Mononuclear cell (primary cell): Measurements from ENCODE around the gene CD244. TPM values are rescaled to one million over a fixed set of nuclear protein-coding genes. Genes with fewer than 3 reads are reported as not detected.

Experiments
- H3K27me3 ChIP-seq: 2 replicates; pipeline ENCODE4 v1.6.0; 2011; ENCODE audit warnings: low read length, control low read depth; ENCODE audit not compliant: insufficient read depth
- H3K4me1 ChIP-seq: 2 replicates; pipeline ENCODE4 v1.5.1; 2011; ENCODE audit warnings: mild to moderate bottlenecking, low read length, control low read depth; ENCODE audit not compliant: insufficient read depth
- H3K4me3 ChIP-seq: 2 replicates; pipeline ENCODE4 v1.5.1; 2011; ENCODE audit warnings: mild to moderate bottlenecking, low read length, moderate library complexity
- H3K9me3 ChIP-seq: 2 replicates; pipeline ENCODE4 v1.5.1; 2011; ENCODE audit warnings: low read depth, mild to moderate bottlenecking, control low read depth, low read length
- total RNA-seq: library from RNA; depleted of rRNA; stranded (reverse); fragments of >200 nt; gene quantifications from one replicate; pipeline ENCODE4 v1.2.3, GENCODE V29; 2012

Gene CD244
- total RNA-seq, 1 donor, result 15.5 TPM

DNA sequence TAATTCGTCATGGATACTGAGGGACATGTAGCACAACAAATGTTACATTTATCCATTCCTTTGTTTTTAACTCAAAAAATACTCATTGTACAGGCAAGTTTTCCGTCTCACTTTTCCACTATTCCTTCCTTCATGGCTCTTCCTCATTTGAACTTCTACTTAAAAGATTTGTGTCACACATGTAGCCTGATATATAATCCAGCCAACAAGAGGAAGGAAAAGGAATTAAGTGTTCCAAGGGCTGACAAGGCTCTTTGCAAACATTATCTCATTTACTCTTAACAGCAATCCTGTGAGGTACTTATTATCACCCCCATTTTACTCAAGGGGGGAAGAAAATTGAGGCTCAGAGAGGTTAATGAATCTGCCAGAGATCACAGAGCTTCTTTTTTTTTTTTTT is 22.9 kb downstream of the CD244 start:
- no peaks in the 10 kb centered on the region for H3K9me3 ChIP-seq
- no peaks in the 10 kb centered on the region for H3K27me3 ChIP-seq
- no peak overlapping the region for H3K4me3 ChIP-seq
- peaks cover 86% of the 10 kb centered on the region for H3K4me1 ChIP-seq

DNA sequence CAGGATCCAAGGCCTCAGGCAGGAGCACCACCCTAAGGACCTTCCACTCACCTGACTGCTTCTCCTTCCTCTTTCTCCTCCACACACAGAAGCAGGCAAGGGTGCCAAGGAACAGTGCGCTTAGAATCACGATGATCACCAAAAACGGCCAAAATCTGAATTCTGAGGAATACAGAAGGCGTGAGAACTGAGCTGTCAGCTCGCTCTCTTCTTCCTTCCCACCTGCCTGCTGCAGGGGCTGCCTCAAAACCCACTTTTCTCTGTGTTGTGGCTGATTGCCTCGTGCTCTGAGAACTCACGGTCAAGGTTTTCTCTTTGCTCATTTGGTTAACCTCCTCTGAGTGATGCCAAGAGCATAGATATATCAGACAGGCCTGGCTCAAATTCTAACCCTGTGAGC is 23.8 kb downstream of the CD244 start:
- H3K9me3 ChIP-seq, result no peaks in the 10 kb centered on the region
- peaks cover 81% of the 10 kb centered on the region for H3K4me1 ChIP-seq
- H3K4me3 ChIP-seq, result no peak overlapping the region
- H3K27me3 ChIP-seq, result no peaks in the 10 kb centered on the region

DNA sequence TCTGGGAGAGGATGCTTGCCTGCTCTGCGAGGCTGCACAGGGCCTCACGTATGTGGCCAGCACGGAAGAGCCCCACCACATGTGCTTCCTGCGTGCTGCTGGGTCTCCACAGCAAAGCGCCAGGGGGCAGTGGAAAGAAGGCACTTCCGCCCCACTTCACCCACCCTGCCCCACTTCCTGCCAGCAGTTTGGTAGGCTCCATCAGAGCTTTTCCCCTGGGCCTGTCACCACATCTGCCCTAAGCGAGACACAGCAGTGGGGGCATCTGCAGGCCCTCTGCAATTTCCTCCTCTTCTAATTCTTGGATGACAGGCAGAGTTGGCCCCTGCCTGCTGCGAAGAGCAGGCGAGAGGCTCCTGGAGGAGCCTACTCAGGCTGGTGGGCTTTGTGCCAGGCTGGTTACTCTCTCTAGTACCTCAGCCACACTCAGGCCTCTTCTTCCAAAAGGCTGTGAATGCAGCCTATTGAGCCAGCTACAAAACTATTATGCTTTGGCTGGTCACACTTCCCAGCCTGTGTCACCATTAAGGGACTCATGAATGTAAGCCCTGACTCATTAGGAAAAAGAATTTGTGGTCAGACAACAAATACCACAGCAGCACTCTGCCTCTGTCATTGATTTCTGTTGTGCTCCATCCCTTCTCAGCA is 25.0 kb downstream of the CD244 start:
- Histone ChIP-seq H3K4me3 (no peak overlapping the region), H3K27me3 (no peaks in the 10 kb centered on the region), H3K9me3 (no peaks in the 10 kb centered on the region), H3K4me1 (peaks cover 69% of the 10 kb centered on the region)

DNA sequence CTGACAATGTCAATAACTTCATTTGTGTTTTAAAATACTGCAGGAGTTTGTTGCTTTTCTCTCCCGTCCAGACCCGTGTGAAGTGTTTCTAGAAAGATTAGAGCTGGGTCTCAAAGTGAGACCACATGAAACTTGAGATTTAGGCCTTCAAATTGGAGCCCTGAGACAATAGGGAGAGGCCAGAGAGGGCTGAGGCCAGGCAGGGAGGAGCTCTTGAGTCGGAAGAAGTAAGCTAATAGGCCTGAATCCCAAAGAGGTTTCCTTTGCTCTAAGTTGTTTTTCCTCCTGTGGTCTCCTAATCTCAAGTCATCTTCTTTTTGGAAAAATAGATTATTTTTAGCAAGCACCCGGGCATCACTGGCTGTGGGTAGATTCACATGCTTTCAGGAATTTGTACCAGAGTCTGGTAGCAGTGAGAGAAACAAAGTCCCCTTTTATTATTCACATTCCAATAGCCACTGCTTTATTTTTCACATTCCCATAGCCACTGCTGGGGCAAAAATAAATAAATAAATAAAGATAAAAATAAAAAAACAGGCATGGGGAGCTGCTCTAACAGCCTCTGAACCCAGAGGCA is 25.6 kb downstream of the CD244 start:
- H3K9me3 ChIP-seq, result no peaks in the 10 kb centered on the region
- H3K4me3 ChIP-seq, result no peak overlapping the region
- H3K27me3 ChIP-seq, result no peaks in the 10 kb centered on the region
- H3K4me1 ChIP-seq, result peaks cover 66% of the 10 kb centered on the region

DNA sequence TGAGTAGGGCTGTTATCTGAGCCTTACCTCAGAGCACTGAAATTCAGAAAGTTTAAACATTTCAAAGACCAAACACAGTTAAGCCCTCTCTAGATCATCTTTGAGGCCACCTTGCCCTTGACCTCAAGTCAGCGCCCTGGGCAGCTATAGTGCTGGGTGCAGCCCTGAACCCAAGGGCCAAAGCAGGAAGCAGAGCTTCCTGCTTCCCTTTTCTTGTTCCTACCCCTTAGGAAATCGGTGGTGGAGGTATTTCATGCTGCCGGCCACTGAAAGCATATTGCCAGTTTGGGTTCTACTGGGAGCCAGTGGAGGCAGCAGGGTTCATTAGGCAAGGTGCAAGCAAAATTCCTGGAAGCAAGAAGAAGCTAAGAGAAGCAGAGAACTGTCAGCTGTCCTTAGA is 26.1 kb downstream of the CD244 start:
- no peaks in the 10 kb centered on the region for H3K27me3 ChIP-seq
- H3K4me1 ChIP-seq, result peaks cover 62% of the 10 kb centered on the region
- H3K4me3 ChIP-seq, result no peak overlapping the region
- H3K9me3 ChIP-seq, result no peaks in the 10 kb centered on the region

DNA sequence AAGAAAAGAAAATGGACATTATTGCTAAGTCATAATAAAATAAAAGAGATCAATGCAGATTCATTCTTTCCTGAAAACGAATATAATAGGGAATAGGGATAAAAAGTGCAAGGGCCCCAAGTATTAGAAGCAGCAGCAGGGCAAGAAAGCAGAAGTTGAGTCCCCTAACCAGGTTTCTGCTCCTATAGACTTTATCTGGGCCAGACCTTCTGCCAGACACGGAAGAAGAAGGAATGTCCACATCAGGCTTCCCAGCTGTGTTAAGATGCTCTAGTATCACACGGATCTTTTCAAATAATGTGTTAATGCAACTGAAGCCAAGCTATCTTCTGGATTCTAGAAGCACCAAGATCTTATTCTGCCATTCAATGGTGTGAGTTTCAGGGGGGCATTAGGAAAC is 26.9 kb downstream of the CD244 start:
- Histone ChIP-seq H3K4me1 (peaks cover 59% of the 10 kb centered on the region), H3K9me3 (no peaks in the 10 kb centered on the region), H3K4me3 (no peak overlapping the region), H3K27me3 (no peaks in the 10 kb centered on the region)

DNA sequence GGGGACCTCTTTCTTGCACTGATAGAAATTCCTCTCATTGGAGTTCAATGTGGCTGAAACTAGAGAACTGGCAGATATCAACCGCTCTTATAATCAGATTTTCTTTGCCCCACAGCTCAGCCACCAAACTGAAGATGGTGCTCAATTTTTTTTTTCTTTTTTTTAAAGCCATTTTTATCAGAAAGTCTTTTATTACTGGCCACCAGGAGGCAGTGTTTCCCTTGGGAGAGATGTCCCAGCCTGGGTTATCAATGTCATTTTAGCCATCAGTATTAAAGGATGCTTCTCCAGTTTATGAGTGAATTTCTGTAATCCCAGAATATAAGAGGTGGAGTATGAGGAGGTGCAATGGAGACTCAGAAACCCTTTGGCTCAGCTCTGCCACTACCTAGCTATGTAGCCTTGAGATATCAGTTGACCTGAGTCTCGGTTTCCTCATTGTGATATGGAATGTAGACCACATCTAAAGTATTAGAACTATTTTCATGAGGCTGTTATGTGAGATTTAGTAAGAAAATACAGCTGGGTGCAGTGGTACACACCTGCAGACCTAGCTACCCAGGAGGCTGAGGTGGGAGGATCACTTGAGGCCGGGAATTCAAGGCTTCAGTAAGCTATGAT is 27.6 kb downstream of the CD244 start:
- Histone ChIP-seq H3K4me3 (no peak overlapping the region), H3K27me3 (no peaks in the 10 kb centered on the region), H3K9me3 (no peaks in the 10 kb centered on the region), H3K4me1 (peaks cover 55% of the 10 kb centered on the region)

DNA sequence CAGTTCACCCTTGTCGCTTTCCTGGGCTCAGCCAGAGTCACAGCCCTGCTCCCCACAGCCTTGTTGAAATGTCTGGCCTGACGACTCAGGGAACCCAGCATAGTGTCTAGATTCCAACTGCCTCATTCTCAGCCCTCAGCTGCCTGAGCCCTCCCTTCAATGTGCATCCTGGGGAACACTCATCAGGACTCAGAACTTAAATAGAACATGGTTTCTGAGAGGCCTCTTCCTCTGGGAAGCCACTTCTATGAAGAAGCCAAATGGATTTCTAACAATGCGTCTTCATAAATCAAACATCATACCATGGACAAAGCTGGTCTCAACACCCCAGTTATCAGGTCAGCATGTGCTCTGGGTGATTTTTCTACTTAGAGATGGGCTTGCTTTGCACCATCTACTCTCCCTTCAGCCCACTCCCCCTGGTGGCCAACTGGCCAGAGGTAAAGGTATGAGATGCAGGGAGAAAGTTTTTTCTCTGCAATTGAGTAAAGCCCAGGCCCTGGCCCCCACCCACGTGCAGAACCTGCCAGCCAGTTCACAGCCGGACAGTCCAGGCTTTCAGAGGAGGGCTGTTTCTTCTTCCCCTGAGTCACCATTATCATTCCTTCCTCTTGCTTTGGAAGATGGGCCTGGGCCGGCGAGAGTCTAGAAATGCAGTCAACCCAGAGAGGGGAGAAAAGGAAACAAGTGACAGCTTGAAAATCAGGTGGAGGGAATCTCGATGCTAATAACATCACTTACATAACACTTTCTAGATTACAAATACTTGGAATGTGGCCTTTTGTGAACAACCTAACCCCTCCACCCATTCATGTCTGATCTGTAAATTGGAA is 32.1 kb downstream of the CD244 start:
- H3K9me3 ChIP-seq, result no peaks in the 10 kb centered on the region
- no peak overlapping the region for H3K4me3 ChIP-seq
- peaks cover 11% of the 10 kb centered on the region for H3K4me1 ChIP-seq
- H3K27me3 ChIP-seq, result no peaks in the 10 kb centered on the region

DNA sequence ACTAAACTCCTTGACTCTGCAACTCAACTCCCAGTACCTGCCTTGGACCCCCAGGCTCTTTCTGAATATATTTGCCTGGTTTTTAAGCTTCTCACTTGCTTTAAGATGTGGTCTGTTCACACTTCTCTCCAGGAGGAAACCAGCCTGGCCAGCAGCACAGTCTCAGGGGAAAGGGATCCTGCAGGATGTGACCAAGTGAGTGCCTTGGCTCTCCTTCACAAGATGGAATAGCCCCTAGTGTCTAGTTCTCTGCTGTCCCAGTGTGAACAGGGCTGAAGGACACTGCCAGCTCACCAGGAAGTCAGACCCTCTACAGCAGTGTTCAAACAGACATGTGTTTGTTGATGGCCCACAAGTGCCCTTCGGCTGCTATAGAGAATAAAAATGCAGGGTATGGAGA is 32.9 kb downstream of the CD244 start:
- Histone ChIP-seq H3K9me3 (no peaks in the 10 kb centered on the region), H3K27me3 (no peaks in the 10 kb centered on the region), H3K4me1 (peaks cover 4% of the 10 kb centered on the region)

DNA sequence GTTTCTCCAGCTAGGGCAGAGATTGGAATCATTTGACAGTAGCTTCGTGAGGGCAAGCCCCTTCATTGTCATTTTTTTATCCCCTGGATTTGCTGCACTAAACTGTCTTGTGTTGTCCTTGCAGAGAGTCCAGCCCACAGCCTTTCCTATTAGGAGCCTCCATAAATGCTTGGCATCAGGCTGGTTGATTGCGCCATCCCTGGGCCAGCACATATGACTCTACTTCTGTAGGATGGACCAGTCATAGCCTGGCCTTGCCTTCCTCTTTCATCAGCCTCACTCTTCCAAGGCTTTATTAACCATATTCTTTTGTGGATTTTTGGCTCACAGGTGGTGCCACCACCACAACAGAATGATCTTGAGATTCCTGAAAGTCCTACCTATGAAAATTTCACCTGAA is 35.3 kb downstream of the CD244 start:
- no peaks in the 10 kb centered on the region for H3K4me1 ChIP-seq
- no peaks in the 10 kb centered on the region for H3K9me3 ChIP-seq
- H3K4me3 ChIP-seq, result no peak overlapping the region
- no peaks in the 10 kb centered on the region for H3K27me3 ChIP-seq

More for the DNA sequence above, 32.9 kb downstream of the CD244 start:
- no peak overlapping the region for H3K4me3 ChIP-seq

DNA sequence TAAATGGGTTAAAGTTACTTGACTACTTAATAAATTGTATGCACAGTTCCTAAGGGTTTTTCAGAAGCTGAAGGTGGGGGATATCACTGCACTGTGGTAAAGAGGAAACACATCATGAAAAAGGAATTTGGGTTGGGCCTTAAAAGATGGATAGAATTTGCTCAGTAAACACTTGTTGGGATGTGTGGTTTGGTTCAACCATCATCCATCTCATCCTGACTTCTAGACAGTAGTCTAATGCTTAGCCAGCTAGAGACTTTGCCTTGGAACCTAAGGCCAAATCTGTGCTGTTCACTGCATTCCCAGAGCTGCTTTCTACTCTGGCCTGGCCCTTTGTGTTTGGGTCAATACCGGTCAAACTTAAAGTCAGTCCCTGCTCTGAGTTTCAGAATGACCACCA is 36.1 kb downstream of the CD244 start:
- no peak overlapping the region for H3K4me3 ChIP-seq
- no peaks in the 10 kb centered on the region for H3K4me1 ChIP-seq
- no peaks in the 10 kb centered on the region for H3K27me3 ChIP-seq
- no peaks in the 10 kb centered on the region for H3K9me3 ChIP-seq

DNA sequence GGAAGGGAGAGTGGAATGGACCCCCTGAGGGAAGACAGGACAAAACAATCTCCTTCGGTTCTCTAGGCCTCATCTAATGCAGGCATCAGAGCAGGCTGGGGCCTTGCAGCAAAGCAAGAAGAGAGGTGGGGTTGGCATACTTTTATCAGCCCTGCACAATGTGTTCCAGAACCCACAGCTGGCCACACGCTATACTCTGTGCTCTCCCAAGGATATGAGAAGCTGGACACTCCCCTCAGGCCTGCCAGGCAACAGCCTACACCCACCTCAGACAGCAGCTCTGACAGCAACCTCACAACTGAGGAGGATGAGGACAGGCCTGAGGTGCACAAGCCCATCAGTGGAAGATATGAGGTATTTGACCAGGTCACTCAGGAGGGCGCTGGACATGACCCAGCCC is 39.4 kb downstream of the CD244 start:
- no peaks in the 10 kb centered on the region for H3K27me3 ChIP-seq
- H3K9me3 ChIP-seq, result no peaks in the 10 kb centered on the region
- H3K4me3 ChIP-seq, result no peak overlapping the region
- H3K4me1 ChIP-seq, result no peaks in the 10 kb centered on the region

DNA sequence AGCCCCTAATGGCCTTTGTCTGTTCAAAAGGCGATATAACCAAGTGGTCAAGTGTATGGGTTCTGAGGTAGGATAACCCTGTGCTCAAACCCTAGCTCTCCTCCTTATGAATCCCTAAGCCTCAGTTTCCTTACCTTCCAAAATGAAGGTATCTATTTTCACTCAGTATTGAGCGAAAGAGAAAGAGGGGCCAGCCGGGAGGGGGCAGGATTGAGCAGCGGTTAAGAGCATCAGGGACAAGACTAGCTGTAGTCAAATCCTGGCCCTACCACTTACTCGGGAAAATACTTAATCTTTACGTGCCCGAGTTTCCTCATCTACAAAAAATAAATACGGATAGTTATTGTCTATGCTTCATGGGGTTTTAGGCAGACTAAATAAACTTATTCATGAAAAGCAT is 41.1 kb downstream of the CD244 start:
- H3K9me3 ChIP-seq, result no peaks in the 10 kb centered on the region
- no peaks in the 10 kb centered on the region for H3K4me1 ChIP-seq
- no peaks in the 10 kb centered on the region for H3K27me3 ChIP-seq
- no peak overlapping the region for H3K4me3 ChIP-seq

DNA sequence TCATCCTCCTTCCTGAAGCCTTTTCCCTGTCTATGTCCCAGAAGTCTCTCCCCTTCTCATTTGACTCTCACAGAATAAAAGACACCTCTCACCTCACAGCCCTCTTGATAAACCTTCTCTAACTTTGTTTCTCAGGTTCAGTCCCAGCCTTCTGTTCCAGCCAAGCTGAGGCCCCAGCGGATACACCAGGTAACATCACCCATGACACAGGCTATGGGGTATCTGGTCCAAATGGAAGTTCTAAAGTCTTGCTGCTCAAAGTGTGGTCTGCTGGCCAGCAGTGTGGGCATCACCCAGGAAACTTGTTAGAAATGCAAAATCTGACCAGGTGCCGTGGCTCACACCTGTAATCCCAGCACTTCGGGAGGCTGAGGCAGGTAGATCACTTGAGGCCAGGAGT is 43.5 kb downstream of the CD244 start:
- Histone ChIP-seq H3K4me3 (no peak overlapping the region), H3K4me1 (no peaks in the 10 kb centered on the region), H3K9me3 (no peaks in the 10 kb centered on the region), H3K27me3 (no peaks in the 10 kb centered on the region)

DNA sequence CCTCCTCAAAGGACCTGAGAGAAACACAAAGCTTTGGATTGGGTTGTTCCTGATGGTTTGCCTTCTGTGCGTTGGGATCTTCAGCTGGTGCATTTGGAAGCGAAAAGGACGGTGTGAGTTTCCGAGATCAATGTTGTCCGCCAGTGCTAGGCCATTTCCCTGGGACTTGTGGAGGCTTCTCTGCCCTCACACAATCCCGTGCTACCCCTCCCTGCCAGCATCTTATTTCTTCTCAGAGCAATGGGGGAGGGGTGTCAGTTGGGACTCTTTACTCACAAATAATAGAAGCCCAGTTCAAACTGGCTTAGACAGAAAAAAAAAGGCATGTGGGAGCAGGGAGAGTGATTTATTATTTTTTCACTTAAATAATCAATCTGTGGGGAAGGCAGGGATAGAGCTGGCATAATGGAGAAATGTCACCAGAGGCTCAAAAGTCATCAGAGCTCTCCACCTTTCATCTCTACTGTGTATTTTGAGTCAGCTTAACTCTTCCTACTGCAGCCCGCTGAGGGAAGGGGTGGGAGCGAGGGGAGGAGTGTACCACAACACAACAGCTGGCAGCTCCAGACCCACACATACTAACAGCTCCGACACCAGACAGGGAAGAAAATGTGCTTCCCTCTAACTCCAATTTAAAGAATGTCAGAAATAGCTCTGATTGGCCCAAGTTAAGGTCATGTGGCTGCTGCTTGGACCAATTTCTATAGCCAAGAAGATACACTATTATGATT is 44.3 kb downstream of the CD244 start:
- H3K27me3 ChIP-seq, result no peaks in the 10 kb centered on the region
- H3K9me3 ChIP-seq, result no peaks in the 10 kb centered on the region
- H3K4me1 ChIP-seq, result no peaks in the 10 kb centered on the region
- no peak overlapping the region for H3K4me3 ChIP-seq
